GM19395 (cell line): ENCODE results near the gene UGT1A5.

ENCODE experiments used
- ATAC-seq: cut with Tn5 transposase; IDR thresholded peaks from one replicate; pipeline ENCODE4 v1.9.1; 2021; ENCODE audit warnings: mild to moderate bottlenecking, moderate library complexity; ENCODE audit not compliant: unreplicated experiment

Gene UGT1A5

DNA sequence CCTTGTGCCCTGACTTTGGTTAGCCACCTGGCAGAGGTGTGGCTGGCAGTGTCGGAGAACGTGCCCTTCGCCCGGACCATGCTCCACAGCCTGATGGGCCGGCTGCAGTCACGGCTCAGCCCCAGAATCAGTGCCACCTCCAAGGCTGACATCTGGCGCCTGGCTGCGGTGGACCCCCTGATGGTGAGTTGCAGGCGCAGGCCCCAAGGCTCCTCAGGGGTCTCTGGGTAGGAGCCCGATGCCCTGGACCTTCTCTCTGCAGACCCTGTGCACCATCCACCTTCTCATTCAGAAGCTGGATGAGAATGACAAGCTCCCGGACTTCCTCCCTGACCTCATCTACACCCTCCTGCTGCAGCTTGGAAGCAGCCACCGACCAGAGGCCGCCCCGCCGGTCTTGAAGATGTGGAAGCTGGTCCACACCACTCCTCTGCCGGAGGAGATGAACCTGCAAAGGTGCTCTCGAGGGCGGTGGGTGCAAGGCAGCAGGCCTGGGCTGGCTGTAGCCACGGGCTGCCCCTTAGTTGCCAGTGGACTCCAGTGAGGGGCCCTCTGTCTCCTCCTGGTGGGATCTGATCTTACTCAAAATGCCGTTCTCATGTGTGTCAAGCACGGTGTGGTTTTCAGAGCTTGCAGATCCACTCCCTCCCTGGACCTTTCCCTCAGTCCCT, 109.5 kb downstream of the UGT1A5 start:
- ATAC-seq, result no peak
